Activated naive CD4-positive, alpha-beta T cell treated with anti-CD3 and anti-CD28 coated beads, Interleukin-2, amount 50 U/mL, for 16 hours (primary cell): Measurements from ENCODE around the gene GINS1.

ENCODE experiments used
- DNase-seq: peaks from one replicate; pipeline ENCODE4 v3.0.0-alpha.2; 2020

GINS1 gene

GRCh38 chr20:25407311-25408169 lies at the start of gene GINS1:
Gene GINS1, plus strand, starts transcription at chr20:25407673. Its CDS starts 148 bp downstream, at chr20:25407821.
- peak; percentile 82 for DNase-seq

GRCh38 chr20:25360631-25361286 lies 46.7 kb upstream of the GINS1 start:
- no peak for DNase-seq

GRCh38 chr20:25361287-25361683 lies 46.2 kb upstream of the GINS1 start:
- no peak for DNase-seq

- DNase-seq, result no peak
Observed at GRCh38 chr20:25364180-25364788, 43.2 kb upstream of the GINS1 start.

GRCh38 chr20:25364879-25365699 lies 42.4 kb upstream of the GINS1 start:
- DNase-seq, result no peak

- DNase-seq, result no peak
Observed at GRCh38 chr20:25368526-25368925, 38.9 kb upstream of the GINS1 start.

- DNase-seq, result no peak
Observed at GRCh38 chr20:25368976-25369375, 38.5 kb upstream of the GINS1 start.

- no peak for DNase-seq
Observed at GRCh38 chr20:25369529-25369928, 37.9 kb upstream of the GINS1 start.

- DNase-seq, result no peak
Observed at GRCh38 chr20:25369971-25370370, 37.5 kb upstream of the GINS1 start.

- DNase-seq, result no peak
Observed at GRCh38 chr20:25372584-25373336, 34.7 kb upstream of the GINS1 start.

GRCh38 chr20:25374842-25375241 lies 32.6 kb upstream of the GINS1 start:
- no peak for DNase-seq

GRCh38 chr20:25376236-25376635 lies 31.2 kb upstream of the GINS1 start:
- no peak for DNase-seq

GRCh38 chr20:25376886-25377285 lies 30.6 kb upstream of the GINS1 start:
- no peak for DNase-seq

GRCh38 chr20:25378189-25378883 lies 29.1 kb upstream of the GINS1 start:
- no peak for DNase-seq

GRCh38 chr20:25378884-25379733 lies 28.4 kb upstream of the GINS1 start:
- no peak for DNase-seq

- DNase-seq, result no peak
Observed at GRCh38 chr20:25380945-25381614, 26.4 kb upstream of the GINS1 start.

GRCh38 chr20:25382704-25383370 lies 24.6 kb upstream of the GINS1 start:
- no peak for DNase-seq

- no peak for DNase-seq
Observed at GRCh38 chr20:25389401-25389857, 18.0 kb upstream of the GINS1 start.

GRCh38 chr20:25389858-25390537 lies 17.5 kb upstream of the GINS1 start:
- DNase-seq, result peak; percentile 44
